HG02571 (cell line): ENCODE measurements around the gene ZBTB7C.

Experiments
- ATAC-seq: cut with Tn5 transposase; IDR thresholded peaks from one replicate; pipeline ENCODE4 v1.9.1; 2021; ENCODE audit warnings: mild to moderate bottlenecking, moderate library complexity; ENCODE audit not compliant: unreplicated experiment

ZBTB7C gene

GRCh38 chr18:48131042-48131441 is 278.1 kb downstream of the ZBTB7C start:
- ATAC-seq = no peak

GRCh38 chr18:48129621-48130082 is 279.5 kb downstream of the ZBTB7C start:
- no peak for ATAC-seq

GRCh38 chr18:48127606-48128005 is 281.6 kb downstream of the ZBTB7C start:
- no peak for ATAC-seq

GRCh38 chr18:48126240-48126639 is 282.9 kb downstream of the ZBTB7C start:
- ATAC-seq = no peak

GRCh38 chr18:48125724-48126123 is 283.5 kb downstream of the ZBTB7C start:
- ATAC-seq = no peak

- ATAC-seq = no peak
These were observed 284.1 kb downstream of the ZBTB7C start for GRCh38 chr18:48124857-48125626.

- no peak for ATAC-seq
These were observed 285.2 kb downstream of the ZBTB7C start for GRCh38 chr18:48123941-48124340.

GRCh38 chr18:48123324-48123723 is 285.9 kb downstream of the ZBTB7C start:
- ATAC-seq = no peak

GRCh38 chr18:48122816-48123215 is 286.4 kb downstream of the ZBTB7C start:
- no peak for ATAC-seq

- no peak for ATAC-seq
These were observed 286.8 kb downstream of the ZBTB7C start for GRCh38 chr18:48122376-48122775.

- ATAC-seq = no peak
These were observed 287.4 kb downstream of the ZBTB7C start for GRCh38 chr18:48121752-48122151.

GRCh38 chr18:48119204-48119603 is 290.0 kb downstream of the ZBTB7C start:
- ATAC-seq = no peak

- ATAC-seq = no peak
These were observed 292.1 kb downstream of the ZBTB7C start for GRCh38 chr18:48116873-48117630.

- ATAC-seq = no peak
These were observed 293.2 kb downstream of the ZBTB7C start for GRCh38 chr18:48116017-48116416.

GRCh38 chr18:48113691-48114090 is 295.5 kb downstream of the ZBTB7C start:
- no peak for ATAC-seq

GRCh38 chr18:48111587-48111986 is 297.6 kb downstream of the ZBTB7C start:
- ATAC-seq = no peak

GRCh38 chr18:48110797-48111196 is 298.4 kb downstream of the ZBTB7C start:
- no peak for ATAC-seq

- no peak for ATAC-seq
These were observed 299.2 kb downstream of the ZBTB7C start for GRCh38 chr18:48109961-48110493.

GRCh38 chr18:48108136-48108535 is 301.0 kb downstream of the ZBTB7C start:
- no peak for ATAC-seq

- no peak for ATAC-seq
These were observed 302.0 kb downstream of the ZBTB7C start for GRCh38 chr18:48106976-48107781.

- no peak for ATAC-seq
These were observed 302.7 kb downstream of the ZBTB7C start for GRCh38 chr18:48106498-48106897.
